OCI-LY7 (cell line): Measurements from ENCODE around the gene PALD1.

Experiments
- CTCF ChIP-seq: fragments of 200-600 bp; sonication (generic); conservative IDR thresholded peaks from 2 replicates; pipeline ENCODE4 v1.5.1; 2014; ENCODE audit warnings: mild to moderate bottlenecking, antibody characterized with exemption, low read length, moderate library complexity, mixed read lengths
- EZH2phosphoT487 ChIP-seq: fragments of 200-600 bp; sonication (generic); IDR thresholded peaks from 2 replicates; pipeline ENCODE4 v1.6.1; 2018; ENCODE audit warnings: low read depth, borderline replicate concordance, mild to moderate bottlenecking, mixed run types, antibody characterized with exemption, low read length, moderate library complexity, mixed read lengths

DNA sequence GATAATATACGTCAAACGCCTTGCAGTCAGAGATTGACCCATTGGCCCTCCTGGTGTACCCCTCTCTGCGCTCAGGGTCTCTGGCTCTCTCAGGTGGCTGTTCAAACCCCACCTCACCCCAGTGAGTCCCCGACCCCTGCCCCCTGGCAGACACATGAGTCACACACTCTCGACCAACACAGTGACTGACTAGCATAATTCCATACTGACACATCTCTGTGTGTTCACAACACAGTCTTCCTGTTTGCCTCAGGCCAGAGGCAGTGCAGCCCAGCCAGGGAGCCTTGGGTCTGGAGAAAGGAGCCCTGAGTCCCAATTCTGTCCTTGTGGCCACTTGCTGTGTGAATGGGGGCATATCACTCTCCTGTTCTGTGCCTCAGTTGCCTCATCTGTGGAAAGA is 40.1 kb downstream of the PALD1 start:
- TF ChIP-seq CTCF, result no peak
- no peak for TF ChIP-seq EZH2phosphoT487
